A673 (cell line): Measurements from ENCODE around the gene GNAI2.

ENCODE experiments used
- EZH2 ChIP-seq: fragments of 200-600 bp; sonication (generic); IDR thresholded peaks from 2 replicates; pipeline ENCODE4 v1.6.1; 2017; ENCODE audit warnings: borderline replicate concordance, low read depth, mild to moderate bottlenecking, mixed read lengths, antibody characterized with exemption, low read length; ENCODE audit not compliant: poor library complexity, severe bottlenecking
- TF ChIP-seq, protein P1 (sequence below): fragments of 300-800, 200-600 bp; sonication (generic); conservative IDR thresholded peaks from 2 replicates; pipeline ENCODE4 v1.5.1; 2017; ENCODE audit warnings: low read depth, mild to moderate bottlenecking, antibody characterized with exemption, low read length, moderate library complexity, mixed read lengths

DNA sequence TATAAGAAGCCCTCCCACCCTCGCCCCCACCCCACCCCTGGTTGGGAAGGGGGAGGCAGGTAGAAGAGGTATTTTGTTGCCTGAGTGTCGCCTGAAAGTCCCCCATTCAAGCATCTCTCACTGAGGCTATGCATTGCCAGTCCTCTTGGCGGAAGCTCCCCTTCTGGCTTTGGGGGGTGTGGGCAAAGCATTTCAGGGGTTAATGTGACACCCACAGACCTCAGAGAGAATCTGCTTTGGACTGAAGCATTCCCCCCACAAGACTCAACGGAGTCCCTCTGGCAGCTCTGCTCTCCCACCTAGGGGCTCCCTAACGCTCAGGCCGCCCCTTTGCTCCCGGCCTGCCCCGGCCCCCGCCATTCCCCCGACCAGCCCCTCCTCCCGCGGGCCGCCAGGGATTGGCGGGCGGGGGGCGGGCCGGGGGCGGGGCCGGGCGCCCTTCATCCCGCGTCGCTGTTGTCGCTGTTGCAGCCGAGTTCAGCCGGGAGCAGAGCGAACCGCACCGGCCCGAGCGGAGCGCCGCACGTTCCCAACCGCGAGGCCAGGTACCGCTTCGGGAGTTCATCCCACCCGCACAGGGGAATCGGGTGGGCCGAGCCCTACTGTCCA, 31.1 kb upstream of the GNAI2 start, which contains the start of gene SLC38A3:
- TF ChIP-seq, protein P1, sequence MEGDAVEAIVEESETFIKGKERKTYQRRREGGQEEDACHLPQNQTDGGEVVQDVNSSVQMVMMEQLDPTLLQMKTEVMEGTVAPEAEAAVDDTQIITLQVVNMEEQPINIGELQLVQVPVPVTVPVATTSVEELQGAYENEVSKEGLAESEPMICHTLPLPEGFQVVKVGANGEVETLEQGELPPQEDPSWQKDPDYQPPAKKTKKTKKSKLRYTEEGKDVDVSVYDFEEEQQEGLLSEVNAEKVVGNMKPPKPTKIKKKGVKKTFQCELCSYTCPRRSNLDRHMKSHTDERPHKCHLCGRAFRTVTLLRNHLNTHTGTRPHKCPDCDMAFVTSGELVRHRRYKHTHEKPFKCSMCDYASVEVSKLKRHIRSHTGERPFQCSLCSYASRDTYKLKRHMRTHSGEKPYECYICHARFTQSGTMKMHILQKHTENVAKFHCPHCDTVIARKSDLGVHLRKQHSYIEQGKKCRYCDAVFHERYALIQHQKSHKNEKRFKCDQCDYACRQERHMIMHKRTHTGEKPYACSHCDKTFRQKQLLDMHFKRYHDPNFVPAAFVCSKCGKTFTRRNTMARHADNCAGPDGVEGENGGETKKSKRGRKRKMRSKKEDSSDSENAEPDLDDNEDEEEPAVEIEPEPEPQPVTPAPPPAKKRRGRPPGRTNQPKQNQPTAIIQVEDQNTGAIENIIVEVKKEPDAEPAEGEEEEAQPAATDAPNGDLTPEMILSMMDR: no peak
- TF ChIP-seq EZH2: no peak
